ENCODE data around the gene ELAVL1.

- TF ChIP-seq, protein P1, sequence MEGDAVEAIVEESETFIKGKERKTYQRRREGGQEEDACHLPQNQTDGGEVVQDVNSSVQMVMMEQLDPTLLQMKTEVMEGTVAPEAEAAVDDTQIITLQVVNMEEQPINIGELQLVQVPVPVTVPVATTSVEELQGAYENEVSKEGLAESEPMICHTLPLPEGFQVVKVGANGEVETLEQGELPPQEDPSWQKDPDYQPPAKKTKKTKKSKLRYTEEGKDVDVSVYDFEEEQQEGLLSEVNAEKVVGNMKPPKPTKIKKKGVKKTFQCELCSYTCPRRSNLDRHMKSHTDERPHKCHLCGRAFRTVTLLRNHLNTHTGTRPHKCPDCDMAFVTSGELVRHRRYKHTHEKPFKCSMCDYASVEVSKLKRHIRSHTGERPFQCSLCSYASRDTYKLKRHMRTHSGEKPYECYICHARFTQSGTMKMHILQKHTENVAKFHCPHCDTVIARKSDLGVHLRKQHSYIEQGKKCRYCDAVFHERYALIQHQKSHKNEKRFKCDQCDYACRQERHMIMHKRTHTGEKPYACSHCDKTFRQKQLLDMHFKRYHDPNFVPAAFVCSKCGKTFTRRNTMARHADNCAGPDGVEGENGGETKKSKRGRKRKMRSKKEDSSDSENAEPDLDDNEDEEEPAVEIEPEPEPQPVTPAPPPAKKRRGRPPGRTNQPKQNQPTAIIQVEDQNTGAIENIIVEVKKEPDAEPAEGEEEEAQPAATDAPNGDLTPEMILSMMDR (IDR thresholded peaks at IDR 0.05) = peak in 1 of 3 experiments; percentile 25
- TF ChIP-seq POLR2A (IDR thresholded peaks at IDR 0.05) = no peak
These were observed 61.8 kb downstream of the ELAVL1 start, which contains the start of gene TIMM44 for GRCh38 chr19:7943444-7944176.

Measured in testis (tissue), 2 donors.